HFF-Myc (cell line): ENCODE results near the gene ANKRD55.
"Not testable (repeated sequence)": the region's sequence is repeated elsewhere in the genome, so short reads cannot be mapped to it uniquely, and the experiment has no call there.

Source experiments
- DNase-seq: peaks from one replicate; pipeline ENCODE4 v3.0.0-alpha.2; 2011; ENCODE audit warnings: low read depth; ENCODE audit errors: extremely low read depth
- H3K4me3 ChIP-seq: replicated peaks from 2 replicates; pipeline ENCODE4 v1.5.1; 2011; ENCODE audit warnings: low read depth, mild to moderate bottlenecking, control low read depth, low read length
- CTCF ChIP-seq: IDR thresholded peaks from 2 replicates; pipeline ENCODE4 v1.5.1; 2012; ENCODE audit warnings: mild to moderate bottlenecking, low read depth, low read length, control low read depth; ENCODE audit errors: missing control alignments

The ANKRD55 gene

DNA sequence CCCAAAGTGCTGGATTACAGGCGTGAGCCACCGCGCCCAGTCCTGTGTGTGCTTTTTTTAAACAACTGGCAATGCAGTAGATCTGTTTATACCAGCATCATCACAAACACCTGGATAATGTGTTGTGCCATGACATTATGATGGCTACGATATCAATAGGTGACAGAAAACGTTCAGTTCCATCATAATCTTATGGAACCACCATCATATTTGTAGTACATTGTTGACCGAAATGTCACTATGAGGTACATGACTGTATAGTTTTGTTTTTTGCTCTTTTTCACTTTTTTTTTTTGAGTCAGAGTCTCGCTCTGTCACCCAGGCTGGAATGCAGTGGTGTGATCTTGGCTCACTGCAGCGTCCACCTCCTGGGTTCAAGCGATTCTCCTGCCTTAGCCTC, 24.4 kb downstream of the ANKRD55 start:
- TF ChIP-seq CTCF = no peak
- H3K4me3 ChIP-seq = no peak overlapping the region
- no peak for DNase-seq

DNA sequence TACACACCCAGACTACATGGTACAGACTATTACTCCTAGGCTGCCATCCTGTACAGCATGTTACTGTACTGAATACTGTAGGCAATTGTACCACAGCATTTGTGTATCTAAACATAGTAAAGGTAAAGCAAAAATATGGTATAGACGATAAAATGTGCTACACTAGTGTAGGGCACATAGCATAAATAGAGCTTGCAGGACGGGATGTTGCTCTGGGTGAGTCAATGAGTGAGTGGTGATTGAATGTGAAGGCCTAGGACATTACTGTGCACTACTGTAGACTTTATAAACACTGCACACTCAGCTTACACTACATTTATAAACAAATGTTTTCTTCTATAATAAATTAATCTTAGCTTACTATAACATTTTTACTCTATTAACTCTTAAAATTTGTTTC, 25.6 kb downstream of the ANKRD55 start:
- no peak overlapping the region for H3K4me3 ChIP-seq
- no peak for DNase-seq
- no peak for TF ChIP-seq CTCF

- no peak overlapping the region for H3K4me3 ChIP-seq
- DNase-seq = no peak
- TF ChIP-seq CTCF = no peak
Observed at GRCh38 chr5:56206126-56206910, 26.8 kb downstream of the ANKRD55 start.

- H3K4me3 ChIP-seq, DNase-seq: not testable (repeated sequence)
Observed at GRCh38 chr5:56203936-56204335, 29.2 kb downstream of the ANKRD55 start.

GRCh38 chr5:56202483-56202882, 30.6 kb downstream of the ANKRD55 start:
- no peak for DNase-seq
- no peak for TF ChIP-seq CTCF
- no peak overlapping the region for H3K4me3 ChIP-seq

DNA sequence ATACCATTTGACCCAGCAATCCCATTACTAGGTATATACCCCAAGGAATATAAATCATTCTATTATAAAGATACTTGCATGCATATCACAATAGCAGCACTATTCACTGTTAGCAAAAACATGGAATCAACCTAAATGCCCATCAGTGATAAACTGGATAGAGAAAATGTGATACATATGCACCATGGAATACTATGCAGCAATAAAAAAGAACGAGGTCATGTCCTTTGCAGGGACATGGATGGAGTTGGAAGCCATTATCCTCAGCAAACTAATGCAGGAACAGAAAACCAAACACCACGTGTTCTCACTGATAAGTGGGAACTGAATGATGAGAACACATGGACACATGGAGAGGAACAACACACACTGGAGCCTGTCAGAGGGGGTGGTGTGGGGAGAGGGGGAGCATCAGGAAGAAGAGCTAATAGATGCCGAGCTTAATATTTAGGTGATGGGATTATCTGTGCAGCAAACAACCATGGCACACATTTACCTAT, 31.3 kb downstream of the ANKRD55 start:
- not testable (repeated sequence) for H3K4me3 ChIP-seq, DNase-seq

GRCh38 chr5:56200971-56201666, 32.0 kb downstream of the ANKRD55 start:
- DNase-seq = peak; percentile 59
- no peak overlapping the region for H3K4me3 ChIP-seq
- peak; percentile 71 for TF ChIP-seq CTCF

DNA sequence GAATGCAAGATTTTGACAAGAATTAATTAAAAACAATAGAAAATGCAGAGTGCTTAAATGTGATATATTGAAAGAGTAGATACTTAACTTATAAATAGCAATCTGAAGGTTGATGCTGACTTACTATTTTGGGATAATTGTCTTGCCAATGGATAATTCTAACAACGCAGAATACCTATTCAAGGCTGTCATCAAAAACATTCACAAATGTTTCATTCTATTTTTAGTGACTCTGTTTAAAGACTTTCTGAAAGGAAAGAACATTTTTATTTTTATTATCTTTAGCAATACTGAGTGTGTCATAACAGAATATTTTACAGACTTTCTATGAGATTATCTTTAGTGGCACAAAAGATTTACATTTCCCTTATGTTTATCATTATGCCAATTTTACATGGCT, 38.1 kb downstream of the ANKRD55 start:
- no peak for TF ChIP-seq CTCF
- DNase-seq = no peak
- no peak overlapping the region for H3K4me3 ChIP-seq
